Stimulated activated CD4-positive, alpha-beta T cell treated with anti-CD3 and anti-CD28 coated beads, Interleukin-4, amount 100 ng/mL, for 48 hours (primary cell): Measurements from ENCODE around the gene SIRPB2.
"Not testable (repeated sequence)": the region's sequence is repeated elsewhere in the genome, so short reads cannot be mapped to it uniquely, and the experiment has no call there.

Experiments used
- DNase-seq, 2 donors: peaks; one replicate each; pipeline ENCODE4 v3.0.0-alpha.2; 2020; ENCODE audit warnings: low read depth in 2 of 2

Gene SIRPB2

GRCh38 chr20:1499528-1500420 lies 8.6 kb upstream of the SIRPB2 start:
- DNase-seq = no peak

DNA sequence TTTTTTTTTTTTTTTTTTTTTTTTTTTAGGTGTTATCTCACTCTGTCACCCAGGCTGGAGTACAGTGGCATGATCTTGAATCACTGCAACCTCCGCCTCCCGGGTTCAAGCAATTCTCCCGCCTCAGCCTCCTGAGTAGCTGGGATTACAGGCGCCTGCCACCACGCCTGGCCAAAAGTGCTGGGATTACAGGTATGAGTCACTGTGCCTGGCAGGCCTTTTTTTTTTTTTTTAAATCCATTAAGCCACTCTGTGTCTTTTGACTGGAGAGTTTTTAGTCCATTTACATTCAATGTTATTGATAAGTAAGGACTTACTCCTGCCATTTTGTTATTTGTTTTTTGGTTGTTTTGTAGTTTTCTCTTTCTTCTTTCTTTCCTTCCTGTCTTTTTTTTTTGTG lies 6.2 kb upstream of the SIRPB2 start:
- DNase-seq = not testable (repeated sequence)

GRCh38 chr20:1496930-1497329 lies 5.7 kb upstream of the SIRPB2 start:
- no peak for DNase-seq

DNA sequence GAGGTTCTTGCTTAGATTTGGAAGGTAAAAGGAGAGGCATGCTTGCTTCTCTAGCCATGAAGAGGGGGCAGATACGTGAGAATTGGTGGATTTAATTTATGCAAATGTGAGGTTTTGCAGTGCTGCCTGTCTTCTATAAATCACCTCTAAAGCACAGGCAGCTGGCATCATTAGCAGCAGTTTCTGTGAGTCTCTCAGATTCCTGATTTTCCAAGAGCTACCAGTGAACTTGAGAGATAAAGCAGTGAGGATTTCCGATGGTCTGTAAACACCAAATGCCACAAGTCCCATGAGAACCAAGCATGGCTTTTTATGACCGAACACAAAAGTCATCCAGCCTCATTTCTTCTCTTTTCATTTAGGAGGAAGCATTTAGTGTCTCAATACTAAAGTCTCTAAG lies 3.2 kb upstream of the SIRPB2 start:
- DNase-seq = no peak

DNA sequence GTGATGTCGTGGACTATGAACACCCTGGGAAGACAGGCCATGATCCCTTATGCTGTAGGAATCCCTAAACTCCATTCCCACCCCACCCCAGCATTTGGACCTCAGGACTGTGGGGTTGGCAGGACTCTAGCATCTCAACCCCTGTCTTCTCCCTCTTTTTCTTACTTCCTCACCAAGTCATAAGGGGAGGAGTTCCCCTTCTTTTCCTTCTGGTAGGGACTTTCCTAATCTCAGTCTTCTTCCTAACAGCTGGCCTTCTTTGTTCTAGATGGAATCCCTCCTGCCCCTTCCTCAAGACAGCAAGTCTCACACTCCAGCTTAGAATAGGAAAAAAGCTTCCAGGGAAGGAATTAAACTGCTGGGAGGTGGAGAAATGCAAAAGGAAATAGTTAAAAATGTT lies 2.3 kb upstream of the SIRPB2 start:
- no peak for DNase-seq

- DNase-seq = no peak
Observed at GRCh38 chr20:1491860-1492642, 831 bp upstream of the SIRPB2 start.

- DNase-seq = no peak
Observed at GRCh38 chr20:1490643-1491195, 501 bp downstream of the SIRPB2 start.

- no peak for DNase-seq
Observed at GRCh38 chr20:1489764-1490436, 1.3 kb downstream of the SIRPB2 start.

GRCh38 chr20:1489325-1489724 lies 1.9 kb downstream of the SIRPB2 start:
- DNase-seq = no peak

- DNase-seq = no peak
Observed at GRCh38 chr20:1486566-1486965, 4.7 kb downstream of the SIRPB2 start.

- no peak for DNase-seq
Observed at GRCh38 chr20:1484438-1485116, 6.6 kb downstream of the SIRPB2 start.

- no peak for DNase-seq
Observed at GRCh38 chr20:1479831-1480595, 11.2 kb downstream of the SIRPB2 start.

GRCh38 chr20:1478566-1478965 lies 12.7 kb downstream of the SIRPB2 start:
- DNase-seq = no peak

DNA sequence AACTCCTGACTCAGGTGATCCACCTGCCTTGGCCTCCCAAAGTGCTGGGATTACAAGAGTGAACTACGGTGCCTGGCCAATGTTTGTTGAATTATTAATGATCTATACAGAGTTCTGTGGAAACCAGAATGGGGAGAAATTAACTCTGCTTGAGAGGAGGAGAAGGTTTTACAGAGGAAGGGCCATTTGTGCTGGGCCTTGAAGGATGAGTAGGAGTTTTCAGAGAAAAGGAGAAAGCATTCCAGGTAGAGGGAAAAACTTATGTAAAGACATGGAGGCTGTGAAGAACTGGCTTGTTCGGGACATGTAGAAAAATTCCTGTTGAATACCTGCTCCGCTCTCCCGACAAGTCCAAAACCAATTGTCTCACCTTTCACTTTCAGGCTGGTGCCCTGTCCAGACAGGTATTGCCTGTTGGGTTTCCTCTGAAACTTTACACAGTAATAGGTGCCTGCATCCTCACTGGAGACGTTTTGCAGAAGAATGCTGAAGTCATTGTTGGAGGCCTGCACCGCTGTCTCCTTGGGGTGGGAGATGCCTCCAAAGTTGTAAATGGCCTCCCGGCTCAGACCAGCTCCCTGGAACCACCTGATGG lies 13.2 kb downstream of the SIRPB2 start:
- no peak for DNase-seq

DNA sequence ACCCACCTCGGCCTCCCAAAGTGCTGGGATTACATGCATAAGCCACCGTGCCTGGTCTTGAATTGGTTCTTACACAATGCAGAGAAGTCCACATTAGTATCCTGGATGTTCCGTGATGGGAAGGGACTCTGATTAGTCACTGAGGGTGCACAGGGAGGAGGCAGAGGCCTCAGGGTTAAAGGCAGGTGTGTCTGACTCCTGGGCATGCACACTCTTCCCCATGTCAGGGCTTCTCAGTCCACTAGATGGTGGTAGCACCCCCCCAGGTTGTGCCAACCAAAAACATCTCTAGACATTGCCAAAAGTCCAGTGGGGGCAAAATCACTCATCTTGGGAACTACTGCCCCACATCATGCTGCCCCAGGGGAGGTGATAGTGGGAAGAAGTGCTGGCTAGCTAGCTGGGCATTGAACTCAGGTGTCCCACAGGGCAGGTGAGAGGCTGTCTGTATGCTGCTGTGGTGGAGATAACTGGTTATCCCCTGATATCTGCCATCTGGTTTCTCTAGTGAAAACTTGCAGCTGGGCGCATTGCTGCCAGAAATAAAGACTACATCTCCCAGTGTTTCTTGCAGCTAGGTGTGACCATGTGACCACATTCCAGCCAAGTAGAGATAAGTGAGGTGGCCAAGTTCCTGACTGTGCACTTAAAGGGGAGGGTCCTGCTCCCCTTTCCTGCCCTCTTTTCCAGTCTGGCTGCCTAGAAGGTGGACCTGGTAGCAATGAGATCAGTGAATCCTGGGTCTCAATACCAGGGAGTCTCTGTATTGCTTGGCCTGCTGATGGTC lies 16.2 kb downstream of the SIRPB2 start:
- no peak for DNase-seq

DNA sequence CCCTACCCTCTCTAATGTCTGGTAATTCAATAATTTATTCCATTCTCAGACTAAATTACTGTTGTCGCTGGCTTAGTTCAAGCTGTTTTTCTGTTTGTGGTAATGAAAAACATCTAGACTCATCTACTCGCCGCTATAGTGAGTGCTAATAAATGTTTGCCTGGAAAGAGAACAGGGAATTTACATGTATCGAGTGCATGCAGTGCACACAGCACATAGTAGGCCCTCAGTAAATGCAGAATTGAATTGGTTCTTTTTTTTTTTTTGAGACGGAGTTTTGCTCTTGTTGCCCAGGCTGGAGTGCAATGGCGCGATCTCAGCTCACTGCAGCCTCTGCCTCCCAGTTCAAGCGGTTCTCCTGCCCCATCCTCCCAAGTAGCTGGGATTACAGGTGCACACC lies 16.9 kb downstream of the SIRPB2 start:
- DNase-seq = no peak

DNA sequence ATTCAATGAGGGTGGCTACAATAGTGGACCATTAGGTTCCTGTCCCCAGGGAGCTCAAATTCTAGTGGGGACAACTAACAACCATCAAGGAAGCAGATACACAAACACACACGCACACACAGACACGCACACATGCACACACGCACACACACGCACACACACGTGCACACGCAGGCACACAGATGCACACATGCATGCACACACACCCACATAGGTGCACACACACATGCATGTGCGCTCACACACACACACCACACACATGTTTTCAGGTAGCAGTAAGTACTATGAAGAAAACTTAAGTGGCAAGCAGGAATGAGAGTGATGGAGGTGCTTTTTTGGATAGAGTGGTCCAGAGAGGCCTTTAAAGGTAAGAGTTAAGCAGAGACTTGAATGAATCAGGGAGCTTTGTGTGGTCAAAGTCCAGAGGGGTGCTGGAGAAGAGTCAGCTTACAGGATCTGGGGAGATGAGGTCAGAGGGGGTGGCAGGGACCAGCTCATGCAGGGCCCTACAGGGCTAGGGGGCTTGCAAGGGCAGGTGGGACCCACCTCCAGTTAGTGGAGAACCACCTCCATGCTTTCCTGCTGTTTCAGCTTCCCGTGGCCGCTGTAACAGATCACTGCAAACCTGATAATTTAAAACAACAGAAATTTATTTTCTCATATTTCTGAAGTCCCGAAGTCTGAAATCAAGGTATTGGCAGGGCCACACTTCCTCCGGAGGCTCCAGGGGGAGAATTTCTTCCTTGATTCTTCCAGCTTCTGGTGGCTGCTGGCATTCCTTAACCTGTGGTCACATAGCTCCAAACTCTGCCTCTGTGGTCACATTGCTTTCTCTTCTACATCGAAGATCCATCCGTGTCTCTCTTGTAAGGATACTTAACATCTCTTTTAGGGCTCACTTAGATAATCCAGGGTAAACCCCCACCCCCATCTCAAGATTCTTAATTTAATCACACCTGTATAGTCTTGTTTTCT lies 17.7 kb downstream of the SIRPB2 start:
- no peak for DNase-seq

DNA sequence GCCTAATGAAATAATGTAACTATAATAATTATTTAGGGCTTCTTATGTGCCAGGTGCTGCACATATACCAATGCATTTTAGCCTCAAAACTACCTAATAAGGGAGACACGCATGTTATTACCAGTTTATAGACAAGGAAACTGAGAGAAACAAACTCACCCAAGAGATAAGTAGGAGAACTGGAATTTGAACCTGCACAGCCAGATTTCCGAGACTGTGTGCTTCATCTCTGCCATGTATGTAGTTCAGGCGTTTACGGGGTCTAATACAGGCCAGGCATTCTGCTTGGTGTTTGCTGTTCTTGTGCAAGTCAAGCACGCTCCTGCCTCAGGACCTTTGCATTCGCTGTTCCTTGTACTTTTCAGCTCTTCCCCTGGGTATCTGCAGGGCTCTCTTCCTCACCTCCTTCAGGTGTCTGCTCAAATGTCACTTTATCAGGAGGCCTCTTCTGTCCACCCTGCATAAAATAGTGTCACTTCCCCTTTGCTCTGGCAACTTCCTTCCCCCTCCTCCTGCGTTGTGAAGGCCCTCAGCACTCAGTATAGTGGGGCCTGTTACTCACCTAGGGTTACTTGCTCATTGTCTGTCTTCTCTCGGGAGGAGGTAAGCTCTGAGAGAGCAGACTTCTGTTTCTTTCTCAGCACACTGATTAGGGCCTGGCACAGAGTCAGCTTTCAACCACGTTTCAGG lies 18.5 kb downstream of the SIRPB2 start:
- no peak for DNase-seq
